Measurements from ENCODE around the gene SYNE1. TPM values are rescaled to one million over a fixed set of nuclear protein-coding genes. Genes with fewer than 3 reads are reported as not detected.

Gene SYNE1
- total RNA-seq, 1 experiment from 2014 or later = 3.0 TPM

GRCh38 chr6:152368751-152369624 is 268.2 kb downstream of the SYNE1 start:
- no peaks in the 10 kb centered on the region for H3K27me3 ChIP-seq (ENCODE audit: insufficient read depth, low read length)
- DNase-seq = no peak
- no peak overlapping the region for H3K27ac ChIP-seq (ENCODE audit: insufficient read length, low read depth, low read length)

More at GRCh38 chr6:152368751-152369624, 268.2 kb downstream of the SYNE1 start:
- Mint-ChIP-seq H3K36me3 (ENCODE audit: insufficient read depth in 1 of 3, low read depth in 3 of 3) (no peaks in the 10 kb centered on the region), H3K27ac (no peak overlapping the region), H3K4me3 (no peak overlapping the region), H3K9me3 (no peaks in the 10 kb centered on the region), H3K27me3 (ENCODE audit: low read depth) (no peaks in the 10 kb centered on the region; the same call in 1 of the 2 replicates), H3K4me1 (peaks cover 3 to 11% of the 10 kb centered on the region in 2 experiments; a peak in 3 of 4 replicates)
- no peak overlapping the region for H2AK5ac ChIP-seq (ENCODE audit: insufficient read length, low read length)
- TF ChIP-seq, protein P1, sequence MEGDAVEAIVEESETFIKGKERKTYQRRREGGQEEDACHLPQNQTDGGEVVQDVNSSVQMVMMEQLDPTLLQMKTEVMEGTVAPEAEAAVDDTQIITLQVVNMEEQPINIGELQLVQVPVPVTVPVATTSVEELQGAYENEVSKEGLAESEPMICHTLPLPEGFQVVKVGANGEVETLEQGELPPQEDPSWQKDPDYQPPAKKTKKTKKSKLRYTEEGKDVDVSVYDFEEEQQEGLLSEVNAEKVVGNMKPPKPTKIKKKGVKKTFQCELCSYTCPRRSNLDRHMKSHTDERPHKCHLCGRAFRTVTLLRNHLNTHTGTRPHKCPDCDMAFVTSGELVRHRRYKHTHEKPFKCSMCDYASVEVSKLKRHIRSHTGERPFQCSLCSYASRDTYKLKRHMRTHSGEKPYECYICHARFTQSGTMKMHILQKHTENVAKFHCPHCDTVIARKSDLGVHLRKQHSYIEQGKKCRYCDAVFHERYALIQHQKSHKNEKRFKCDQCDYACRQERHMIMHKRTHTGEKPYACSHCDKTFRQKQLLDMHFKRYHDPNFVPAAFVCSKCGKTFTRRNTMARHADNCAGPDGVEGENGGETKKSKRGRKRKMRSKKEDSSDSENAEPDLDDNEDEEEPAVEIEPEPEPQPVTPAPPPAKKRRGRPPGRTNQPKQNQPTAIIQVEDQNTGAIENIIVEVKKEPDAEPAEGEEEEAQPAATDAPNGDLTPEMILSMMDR (conservative IDR thresholded peaks at IDR 0.05) = no peak
- no peaks in the 10 kb centered on the region for H3K79me1 ChIP-seq (ENCODE audit: insufficient read depth, low read depth, low read length, poor library complexity, severe bottlenecking)
- H2BK20ac ChIP-seq (ENCODE audit: low read depth, low read length, poor library complexity, severe bottlenecking) = no peak overlapping the region
- no peak overlapping the region for H4K8ac ChIP-seq (replicated peaks; ENCODE audit: insufficient read length, low read depth, low read length)
- peak overlapping the region; percentile 11 for H3K18ac ChIP-seq (ENCODE audit: insufficient read length, low read depth, low read length)
- H3K9ac ChIP-seq (ENCODE audit: extremely low read depth, insufficient read length, low read length) = no peak overlapping the region
- H2BK5ac ChIP-seq (ENCODE audit: insufficient read length, low read length) = no peak overlapping the region
- no peaks in the 10 kb centered on the region for H3K23me2 ChIP-seq (ENCODE audit: insufficient read length, low read depth, low read length, poor library complexity, severe bottlenecking)
- H3T11ph ChIP-seq (ENCODE audit: low read length) = no peak overlapping the region
- H2BK15ac ChIP-seq (ENCODE audit: low read depth, low read length) = no peak overlapping the region
- no peak overlapping the region for H3K4ac ChIP-seq (ENCODE audit: low read depth, low read length)
- no peaks in the 10 kb centered on the region for H3K9me3 ChIP-seq (ENCODE audit: control insufficient read depth, low read depth, low read length)
- no peak overlapping the region for H2AFZ ChIP-seq (ENCODE audit: low read length)
- no CpG with 5 or more reads among the region's 20 CpGs for WGBS (ENCODE audit: extremely low coverage, insufficient read length, low lambda C conversion rate)
- H2BK120ac ChIP-seq (ENCODE audit: low read depth, low read length, poor library complexity, severe bottlenecking) = no peak overlapping the region
- no peak overlapping the region for H4K5ac ChIP-seq (ENCODE audit: insufficient read length, low read depth, low read length)
- no peaks in the 10 kb centered on the region for H4K20me1 ChIP-seq (ENCODE audit: control insufficient read depth, insufficient read depth, insufficient read length)
- H3K23ac ChIP-seq (ENCODE audit: insufficient read length, low read depth, low read length) = no peak overlapping the region
- no peak overlapping the region for H2BK12ac ChIP-seq (ENCODE audit: insufficient read length, low read depth, low read length)
- H3K4me2 ChIP-seq (ENCODE audit: insufficient read depth, insufficient read length, low read length) = no peak overlapping the region
- no peaks in the 10 kb centered on the region for H3K79me2 ChIP-seq (ENCODE audit: insufficient read depth, low read length)
- no peak overlapping the region for H4K91ac ChIP-seq (ENCODE audit: insufficient read length, low read depth, low read length)
- no peaks in the 10 kb centered on the region; the same call in 1 of the 2 replicates for H3K4me1 ChIP-seq (ENCODE audit: insufficient read depth, low read length)
- H3K14ac ChIP-seq (ENCODE audit: insufficient read depth, low read length) = no peak overlapping the region
- H3K56ac ChIP-seq (ENCODE audit: insufficient read length, low read depth, low read length) = no peak overlapping the region
